ENCODE measurements around the gene TCP11L1. TPM values are rescaled to one million over a fixed set of nuclear protein-coding genes. Genes with fewer than 3 reads are reported as not detected.
"Not testable (repeated sequence)": the region's sequence is repeated elsewhere in the genome, so short reads cannot be mapped to it uniquely, and the experiment has no call there.

The TCP11L1 gene
- total RNA-seq, 4 donors from 2014 or later = 39.6 to 66.0 (median 58.3) TPM

- H3K27ac ChIP-seq (replicated peaks in 1 of 4) = no peak overlapping the region
- no peak for TF ChIP-seq POLR2A (IDR thresholded peaks at IDR 0.05; ENCODE audit: low read depth)
- TF ChIP-seq CTCF (IDR thresholded peaks at IDR 0.05) = no peak
- no peak for TF ChIP-seq EP300 (IDR thresholded peaks at IDR 0.05)
- no peak for TF ChIP-seq POLR2AphosphoS5 (IDR thresholded peaks at IDR 0.05)
- no peaks in the 10 kb centered on the region for H3K27me3 ChIP-seq
- 55% methylated on average over 1 of the region's 1 CpG for WGBS
- DNase-seq (ENCODE audit: extremely low spot score) = no peak
- no peaks in the 10 kb centered on the region for H3K9me3 ChIP-seq
- no peak overlapping the region for H3K4me3 ChIP-seq
- H3K36me3 ChIP-seq = peaks cover 13 to 55% (median 27%) of the 10 kb centered on the region in 4 donors
- intact Hi-C loops (cut with DNase I) = no loop called here
- no peaks in the 10 kb centered on the region for H3K4me1 ChIP-seq
These were observed 54.8 kb downstream of the TCP11L1 start for GRCh38 chr11:33094157-33094556.

GRCh38 chr11:33103836-33104235, 64.5 kb downstream of the TCP11L1 start:
- H3K9me3 ChIP-seq = no peaks in the 10 kb centered on the region
- no peak for DNase-seq (ENCODE audit: extremely low spot score)
- H3K27me3 ChIP-seq = no peaks in the 10 kb centered on the region
- no peak overlapping the region for H3K4me3 ChIP-seq
- H3K27ac ChIP-seq (replicated peaks in 1 of 4) = no peak overlapping the region
- no peaks in the 10 kb centered on the region for H3K4me1 ChIP-seq
- peaks cover 20 to 62% (median 54%) of the 10 kb centered on the region in 4 donors for H3K36me3 ChIP-seq
- TF ChIP-seq CTCF (IDR thresholded peaks at IDR 0.05) = no peak
- intact Hi-C loops (cut with DNase I) = no loop called here

- H3K27me3 ChIP-seq = no peaks in the 10 kb centered on the region
- no peak overlapping the region for H3K4me3 ChIP-seq
- no peak for DNase-seq (ENCODE audit: extremely low spot score)
- intact Hi-C loops (cut with DNase I) = no loop called here
- H3K36me3 ChIP-seq = peaks cover 4 to 11% (median 8%) of the 10 kb centered on the region in 4 donors
- H3K27ac ChIP-seq (replicated peaks in 1 of 4) = no peak overlapping the region
- TF ChIP-seq EP300 (IDR thresholded peaks at IDR 0.05) (no peak), POLR2AphosphoS5 (IDR thresholded peaks at IDR 0.05) (no peak), POLR2A (IDR thresholded peaks at IDR 0.05; ENCODE audit: low read depth) (no peak), CTCF (IDR thresholded peaks at IDR 0.05) (no peak)
- no peaks in the 10 kb centered on the region for H3K9me3 ChIP-seq
- no peaks in the 10 kb centered on the region for H3K4me1 ChIP-seq
These were observed 70.0 kb downstream of the TCP11L1 start for GRCh38 chr11:33109294-33109895.

- H3K9me3 ChIP-seq = no peaks in the 10 kb centered on the region
- no peak for DNase-seq (ENCODE audit: extremely low spot score)
- no peak overlapping the region for H3K4me3 ChIP-seq
- intact Hi-C loops (cut with DNase I) = no loop called here
- TF ChIP-seq EP300 (IDR thresholded peaks at IDR 0.05) = no peak
- TF ChIP-seq POLR2A (IDR thresholded peaks at IDR 0.05; ENCODE audit: low read depth) = no peak
- TF ChIP-seq CTCF (IDR thresholded peaks at IDR 0.05) = no peak
- no peak for TF ChIP-seq POLR2AphosphoS5 (IDR thresholded peaks at IDR 0.05)
- no peak overlapping the region for H3K27ac ChIP-seq (replicated peaks in 1 of 4)
- H3K27me3 ChIP-seq = no peaks in the 10 kb centered on the region
- no peaks in the 10 kb centered on the region for H3K4me1 ChIP-seq
- WGBS = 48% methylated on average over 1 of the region's 1 CpG
- peaks cover under 1 to 5% (median 1%) of the 10 kb centered on the region in 4 donors for H3K36me3 ChIP-seq
These were observed 70.7 kb downstream of the TCP11L1 start for GRCh38 chr11:33110083-33110482.

GRCh38 chr11:33116535-33116934, 77.2 kb downstream of the TCP11L1 start:
- Histone ChIP-seq H3K27me3 (no peaks in the 10 kb centered on the region), H3K4me3 (no peak overlapping the region), H3K36me3 (no peaks in the 10 kb centered on the region), H3K4me1 (no peaks in the 10 kb centered on the region), H3K27ac (replicated peaks in 1 of 4) (no peak overlapping the region), H3K9me3 (no peaks in the 10 kb centered on the region)
- DNase-seq (ENCODE audit: extremely low spot score) = no peak
- TF ChIP-seq POLR2A (IDR thresholded peaks at IDR 0.05; ENCODE audit: low read depth) (no peak), POLR2AphosphoS5 (IDR thresholded peaks at IDR 0.05) (no peak), EP300 (IDR thresholded peaks at IDR 0.05) (no peak), CTCF (IDR thresholded peaks at IDR 0.05) (no peak)
- intact Hi-C loops (cut with DNase I) = no loop called here

GRCh38 chr11:33122696-33123095, 83.3 kb downstream of the TCP11L1 start:
- H3K9me3 ChIP-seq = not testable (repeated sequence)
- WGBS = 100% methylated on average over 1 of the region's 1 CpG

More at GRCh38 chr11:33122696-33123095, 83.3 kb downstream of the TCP11L1 start:
- H3K4me1 ChIP-seq; intact Hi-C loops (cut with DNase I); H3K36me3 ChIP-seq; DNase-seq (ENCODE audit: extremely low spot score); H3K4me3 ChIP-seq; H3K27ac ChIP-seq (replicated peaks in 1 of 4); H3K27me3 ChIP-seq: not testable (repeated sequence)
